Activated naive CD4-positive, alpha-beta T cell treated with anti-CD3 and anti-CD28 coated beads, Interleukin-2, amount 50 U/mL, for 16 hours (primary cell): ENCODE results near the gene SLC25A18.

Source experiments
- DNase-seq: peaks from one replicate; pipeline ENCODE4 v3.0.0-alpha.2; 2020

SLC25A18 gene

DNA sequence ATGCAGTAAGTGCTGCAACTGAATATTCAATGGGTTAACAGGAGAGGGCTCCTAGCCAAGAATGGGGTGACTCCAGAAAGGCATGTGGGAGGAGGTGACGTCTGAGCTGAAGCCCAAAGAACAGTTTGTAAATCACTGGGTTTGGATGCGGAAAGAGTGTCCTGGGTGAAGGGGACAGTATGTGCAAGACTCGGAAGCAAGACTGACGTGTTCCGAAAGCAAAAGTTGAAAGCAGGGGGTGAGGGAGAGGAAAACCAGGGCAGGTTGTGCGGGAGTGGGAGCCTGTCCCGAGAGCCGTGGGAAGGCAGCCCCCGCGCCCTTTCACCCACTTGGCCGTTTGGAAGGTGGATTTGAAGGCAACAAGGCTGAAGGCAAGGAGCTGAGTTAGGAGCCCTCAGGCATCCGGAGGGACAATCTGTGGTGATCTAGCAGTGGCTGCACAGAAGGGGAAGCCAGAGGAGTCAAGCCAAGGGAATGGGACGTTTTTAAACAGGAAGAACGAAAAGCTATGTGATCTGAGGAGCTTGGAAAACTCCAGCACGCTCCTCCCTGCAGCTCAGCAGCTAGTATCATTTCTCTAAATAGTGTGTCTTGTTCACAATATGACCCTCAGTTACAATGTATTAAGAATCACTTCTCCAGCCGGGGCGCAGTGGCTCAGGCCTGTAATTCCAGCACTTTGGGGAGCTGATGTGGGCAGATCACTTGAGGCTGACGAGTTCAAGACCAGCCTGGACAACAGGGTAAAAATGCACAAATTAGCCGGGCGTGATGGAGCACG is 7.7 kb downstream of the SLC25A18 start:
- DNase-seq, result no peak

DNA sequence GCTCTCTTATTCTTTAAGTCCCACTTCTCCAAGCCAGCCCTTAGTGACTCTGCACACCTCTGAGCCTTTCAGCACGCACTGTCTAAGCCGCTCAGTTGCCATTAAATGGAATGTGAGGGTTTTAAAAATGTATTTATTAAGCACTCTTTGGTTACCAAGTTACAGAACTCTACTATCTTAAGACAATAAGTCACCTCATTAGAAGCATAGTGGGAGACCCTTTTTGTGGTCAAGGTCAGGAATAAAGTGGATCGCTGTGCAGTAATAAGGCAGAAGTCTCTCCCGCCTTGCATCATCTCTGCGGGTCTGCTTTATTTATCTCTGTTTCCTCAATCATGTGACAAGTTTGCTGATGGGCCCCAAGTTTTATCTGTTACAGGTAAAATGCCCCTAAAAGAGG is 11.9 kb downstream of the SLC25A18 start:
- no peak for DNase-seq

DNA sequence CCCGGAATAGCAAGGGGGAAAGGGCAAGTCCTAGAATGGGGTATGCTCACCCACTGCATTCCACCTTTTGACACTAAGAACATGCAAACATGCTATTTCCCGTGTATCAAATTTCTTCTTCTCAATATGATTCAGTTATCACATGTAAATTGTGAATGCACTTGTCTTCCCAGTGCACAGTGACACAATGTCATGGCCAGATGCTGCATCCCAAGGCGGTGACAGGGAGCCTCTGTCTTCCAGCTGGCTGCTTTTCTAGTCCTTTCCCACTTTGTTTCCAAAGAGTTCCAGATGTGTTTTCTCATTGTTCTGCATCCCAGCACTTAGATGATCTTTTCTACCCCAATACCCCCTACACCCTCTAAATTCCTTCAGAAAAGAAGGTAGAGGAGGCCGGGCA is 12.4 kb downstream of the SLC25A18 start:
- DNase-seq, result no peak

DNA sequence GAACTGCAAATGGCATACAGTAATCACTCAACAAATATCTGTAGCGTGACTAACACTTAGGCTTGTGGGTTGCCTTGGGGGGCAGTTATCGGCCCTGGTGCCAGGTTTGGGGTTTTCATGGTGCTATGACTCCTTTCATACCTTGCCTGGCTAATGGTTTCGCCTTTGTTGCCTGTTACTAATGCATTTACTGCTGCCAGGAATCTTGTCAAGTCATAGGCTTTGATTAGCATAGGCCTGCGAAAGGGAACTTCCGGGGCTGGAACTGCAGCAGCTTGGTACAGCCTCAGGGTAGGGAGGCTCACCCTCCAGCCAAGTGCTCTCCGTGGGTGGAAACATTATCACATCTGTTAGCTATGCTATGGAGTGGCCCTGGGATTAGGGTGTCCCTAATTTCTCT is 13.2 kb downstream of the SLC25A18 start:
- no peak for DNase-seq

DNA sequence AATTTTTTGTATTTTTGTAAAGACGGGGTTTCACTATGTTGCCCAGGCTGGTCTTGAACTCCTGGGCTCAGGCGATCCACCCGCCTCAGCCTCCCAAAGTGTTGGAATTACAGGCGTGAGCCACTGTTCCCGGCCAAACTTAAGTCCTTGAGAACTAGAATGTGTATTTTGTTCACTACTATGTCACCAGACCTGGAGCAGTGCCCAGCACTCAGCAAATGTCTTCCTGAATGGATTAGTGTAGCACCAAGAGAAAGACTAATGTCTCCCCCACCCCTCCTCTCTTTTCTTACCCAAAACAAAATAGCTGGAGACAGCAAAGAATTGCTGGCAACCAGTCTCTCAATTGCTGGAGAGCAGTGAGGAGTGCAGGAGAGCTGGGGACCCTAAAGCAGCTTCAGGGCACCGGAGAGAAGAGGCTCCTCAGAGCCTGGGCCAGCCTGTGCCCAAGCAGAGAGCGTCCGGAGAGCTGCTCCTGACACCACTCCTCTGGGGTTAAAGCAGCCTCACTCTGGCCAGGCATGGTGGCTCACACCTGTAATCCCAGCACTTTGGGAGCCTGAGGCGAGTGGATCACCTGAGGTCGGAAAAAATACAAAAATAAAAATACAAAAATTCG is 14.9 kb downstream of the SLC25A18 start:
- no peak for DNase-seq

DNA sequence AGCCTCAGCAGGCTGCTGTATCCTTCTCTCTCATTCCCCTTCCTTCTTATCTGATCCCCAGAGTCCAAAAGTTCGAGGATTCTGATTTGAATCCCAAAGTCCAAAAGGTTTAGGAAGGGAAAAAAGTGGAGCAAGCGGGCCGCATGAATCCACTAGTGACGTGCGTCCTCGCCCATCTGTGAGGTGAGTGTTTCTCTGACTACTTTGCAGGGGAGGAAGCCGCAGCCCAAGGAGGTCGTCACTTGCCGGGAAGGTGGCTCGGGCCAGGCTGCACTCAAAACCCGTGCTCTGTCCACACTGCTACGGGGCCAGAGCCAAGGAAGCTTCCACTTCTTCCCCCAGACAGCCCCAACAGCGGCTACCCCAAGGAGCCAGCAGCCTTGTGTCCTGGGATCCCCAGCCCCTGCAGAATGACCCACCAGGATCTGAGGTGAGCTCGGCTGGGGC is 16.3 kb downstream of the SLC25A18 start:
- DNase-seq, result no peak

DNA sequence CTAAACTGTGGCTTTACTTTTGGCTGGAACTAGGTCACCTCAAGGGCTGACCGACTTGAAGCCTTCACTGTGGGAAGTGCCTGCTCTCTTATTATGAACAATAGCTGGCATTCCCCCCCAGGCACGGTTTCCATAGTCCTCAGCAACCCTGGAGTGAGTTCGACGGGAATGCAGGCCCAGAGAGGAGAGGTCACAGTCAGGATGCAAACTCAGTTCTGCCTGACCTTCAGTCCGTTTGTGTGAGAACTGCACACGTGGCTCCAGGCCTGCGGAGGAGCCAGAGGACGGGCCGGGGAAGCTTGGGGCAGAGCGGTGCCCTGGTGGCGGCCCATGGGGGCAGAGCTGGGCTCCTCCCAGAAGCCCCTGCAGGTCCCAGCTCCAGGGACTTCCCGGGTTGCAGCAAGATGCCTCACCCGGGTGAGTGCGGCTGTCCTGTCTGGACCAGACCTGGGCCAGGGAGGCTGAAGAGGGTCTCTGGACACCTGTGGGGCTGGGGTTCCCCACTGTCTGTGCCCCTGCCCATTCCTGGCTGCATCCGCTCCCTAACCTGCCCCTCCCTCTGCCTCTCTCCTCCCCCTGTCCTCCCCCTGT is 17.2 kb downstream of the SLC25A18 start:
- no peak for DNase-seq

DNA sequence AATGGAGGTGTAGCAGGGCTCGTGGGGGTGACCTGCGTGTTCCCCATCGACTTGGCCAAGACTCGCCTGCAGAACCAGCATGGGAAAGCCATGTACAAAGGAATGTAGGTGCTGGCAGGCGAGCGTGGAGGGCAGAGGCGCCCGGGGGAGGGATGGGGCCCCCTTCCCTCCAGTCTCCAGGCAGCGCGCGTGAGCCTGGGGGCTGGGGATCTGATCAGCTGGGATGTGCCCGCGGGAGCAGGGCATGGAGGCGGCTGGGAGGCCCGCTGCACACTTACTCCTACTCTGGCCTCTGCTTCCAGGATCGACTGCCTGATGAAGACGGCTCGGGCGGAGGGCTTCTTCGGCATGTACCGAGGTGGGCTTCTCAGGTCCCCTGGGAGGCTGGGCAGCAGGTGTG is 17.8 kb downstream of the SLC25A18 start:
- no peak for DNase-seq

DNA sequence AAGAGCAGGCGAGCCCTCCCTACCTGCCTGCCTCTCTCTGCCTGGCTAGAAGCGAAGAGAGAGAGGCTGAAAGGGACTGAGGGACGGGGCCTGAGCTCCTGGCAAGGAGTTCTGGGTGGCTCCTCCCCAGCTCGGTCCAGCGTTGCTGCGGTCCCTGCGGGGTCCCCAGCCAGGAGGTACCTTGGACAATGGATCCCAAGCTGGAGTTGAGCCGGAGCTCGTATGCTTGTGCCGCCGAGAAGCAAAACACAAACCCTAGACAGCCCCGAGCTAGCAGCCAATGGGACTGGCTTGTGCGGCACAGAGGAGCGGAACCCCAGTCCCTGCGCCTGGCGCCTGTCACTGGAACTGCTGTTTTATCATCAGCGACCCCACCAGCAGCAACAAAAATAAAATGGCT is 18.3 kb downstream of the SLC25A18 start:
- DNase-seq, result no peak

DNA sequence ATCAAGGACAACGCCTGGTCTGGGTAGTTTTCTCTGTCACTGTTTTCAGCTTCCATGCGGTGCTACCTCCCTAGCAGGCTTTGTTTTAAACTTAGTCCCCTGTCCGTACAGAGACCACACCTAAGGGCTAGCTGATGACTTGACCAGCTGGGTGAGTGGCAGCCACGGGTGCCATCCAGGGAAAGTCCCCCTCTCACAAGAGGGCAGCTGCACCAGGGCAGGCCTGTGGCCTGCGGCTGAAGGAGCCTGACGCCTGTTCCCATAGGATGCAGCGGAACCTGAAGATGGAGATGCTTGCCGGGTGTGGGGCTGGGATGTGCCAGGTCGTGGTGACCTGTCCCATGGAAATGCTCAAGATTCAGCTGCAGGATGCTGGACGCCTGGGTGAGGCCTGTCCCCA is 19.9 kb downstream of the SLC25A18 start:
- no peak for DNase-seq

DNA sequence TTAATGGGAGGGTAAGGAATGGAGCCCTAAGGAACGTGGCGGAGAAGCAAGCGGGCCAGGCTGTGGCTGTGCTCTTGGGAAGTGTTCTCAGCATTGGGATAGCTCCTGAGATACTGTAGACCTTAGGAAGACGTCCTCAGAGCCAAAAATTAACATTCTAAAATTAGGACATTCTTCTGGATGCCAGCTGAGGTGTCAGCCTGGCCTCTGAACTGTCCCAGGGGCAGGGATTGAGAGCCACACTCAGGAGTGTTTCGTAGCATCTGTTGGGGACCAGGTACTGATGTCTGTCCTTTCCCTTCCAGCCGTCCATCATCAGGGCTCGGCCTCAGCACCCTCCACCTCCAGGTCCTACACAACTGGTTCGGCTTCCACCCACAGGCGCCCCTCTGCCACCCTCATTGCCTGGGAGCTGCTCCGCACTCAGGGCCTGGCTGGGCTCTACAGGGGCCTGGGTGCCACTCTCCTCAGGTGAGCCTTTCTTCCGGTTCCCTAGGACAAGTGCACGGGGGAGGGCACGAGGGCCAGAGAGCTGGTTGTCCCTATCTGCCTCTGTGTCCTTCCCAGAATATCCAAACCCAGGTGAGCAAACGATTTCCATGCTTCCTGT is 23.6 kb downstream of the SLC25A18 start:
- DNase-seq, result no peak

DNA sequence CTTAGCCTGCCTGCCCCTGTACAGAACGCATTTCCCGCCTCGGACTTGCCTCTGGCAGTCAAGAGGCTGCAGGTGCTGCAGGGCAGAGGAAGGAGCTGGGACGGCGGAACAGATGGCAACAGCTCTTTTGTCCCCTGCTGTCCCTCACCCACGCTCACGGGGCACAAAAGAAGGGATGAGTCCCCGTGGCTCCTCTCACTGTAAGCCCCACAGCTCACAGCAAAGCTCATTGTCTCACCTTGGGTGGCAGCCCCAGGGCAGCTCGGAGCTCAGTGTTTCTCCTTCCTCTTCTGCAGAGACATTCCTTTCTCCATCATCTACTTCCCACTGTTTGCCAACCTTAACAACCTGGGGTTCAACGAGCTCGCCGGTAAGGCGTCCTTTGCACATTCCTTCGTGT is 24.3 kb downstream of the SLC25A18 start:
- DNase-seq, result no peak

DNA sequence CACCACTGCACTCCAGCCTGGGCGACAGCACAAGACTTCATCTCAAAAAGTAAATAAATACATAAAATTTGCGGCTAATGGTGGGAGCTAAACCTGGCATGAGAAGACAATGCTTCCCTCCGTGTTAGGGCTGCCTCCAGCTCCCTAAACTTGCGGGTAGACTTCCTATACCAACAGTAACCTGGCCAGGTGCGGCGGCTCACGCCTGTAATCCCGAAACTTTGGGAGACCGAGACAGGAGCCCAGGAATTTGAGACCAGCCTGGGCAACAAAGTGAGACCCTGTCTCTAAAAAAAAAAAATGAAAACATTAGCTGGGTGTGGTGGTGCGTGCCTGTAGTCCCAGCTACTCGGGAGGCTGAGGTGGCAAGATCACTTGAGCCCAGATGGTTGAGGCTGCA is 25.3 kb downstream of the SLC25A18 start:
- DNase-seq, result no peak

DNA sequence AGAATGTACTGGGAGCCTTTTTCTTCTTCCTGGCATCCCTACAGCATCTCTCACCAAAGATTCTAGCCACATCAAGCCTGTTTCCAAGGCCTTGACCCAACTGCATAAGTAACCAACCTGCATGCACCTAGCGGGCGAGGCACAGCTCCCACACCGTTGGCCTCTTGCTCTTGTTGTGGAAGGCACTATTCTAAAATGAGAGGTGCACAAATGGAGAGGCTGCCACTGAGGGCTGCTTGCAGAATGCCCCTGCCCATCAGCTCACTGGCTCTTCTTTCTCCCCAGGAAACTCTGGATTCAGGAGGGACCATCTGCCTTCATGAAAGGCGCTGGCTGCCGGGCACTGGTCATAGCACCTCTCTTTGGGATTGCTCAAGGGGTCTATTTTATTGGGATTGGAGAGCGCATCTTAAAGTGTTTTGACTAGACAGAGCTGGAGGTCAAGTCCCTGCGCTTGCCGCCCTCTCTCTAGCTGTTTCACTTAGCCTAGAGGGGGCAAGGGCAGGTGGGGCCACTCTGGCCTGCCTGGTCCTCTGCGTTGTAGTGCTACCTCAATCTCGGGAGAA is 26.6 kb downstream of the SLC25A18 start:
- no peak for DNase-seq

DNA sequence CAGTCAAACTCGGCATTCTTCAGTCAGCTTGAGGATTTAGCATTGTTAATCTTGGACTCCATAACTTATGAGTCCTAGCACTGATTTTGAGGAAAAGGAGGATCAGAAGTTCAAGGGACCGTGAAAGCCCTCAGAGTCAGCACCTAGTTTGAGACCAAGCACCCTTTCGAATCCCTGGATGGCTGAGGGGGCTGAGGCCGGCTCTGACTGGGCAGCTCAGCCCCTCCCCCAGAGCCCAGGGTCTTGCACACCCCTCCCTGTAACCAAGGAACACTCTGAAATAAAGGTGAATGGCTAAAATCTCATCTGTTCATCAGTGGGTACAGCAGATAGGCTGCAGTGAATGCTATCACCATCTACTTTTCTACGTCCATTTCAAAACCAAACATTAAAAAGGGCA is 27.3 kb downstream of the SLC25A18 start:
- DNase-seq, result no peak

DNA sequence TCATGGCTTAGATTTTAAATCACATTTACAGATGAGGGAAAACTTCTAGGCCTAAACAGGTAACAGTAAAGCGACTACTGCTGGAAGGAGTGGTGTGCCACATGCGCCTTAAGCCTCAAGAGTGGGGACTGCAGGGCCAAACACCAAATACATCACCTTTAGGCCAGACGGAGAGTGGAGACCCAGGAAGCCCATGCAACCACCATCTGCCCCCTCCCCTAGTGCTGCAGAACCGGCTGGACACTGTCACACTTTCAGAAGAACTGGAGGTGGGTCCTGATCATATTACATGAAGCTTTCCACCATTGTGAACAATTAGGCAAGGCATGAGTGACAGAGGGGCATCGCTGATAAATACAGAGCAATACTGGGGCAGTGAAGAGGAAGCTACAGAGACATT is 28.9 kb downstream of the SLC25A18 start:
- DNase-seq, result no peak

DNA sequence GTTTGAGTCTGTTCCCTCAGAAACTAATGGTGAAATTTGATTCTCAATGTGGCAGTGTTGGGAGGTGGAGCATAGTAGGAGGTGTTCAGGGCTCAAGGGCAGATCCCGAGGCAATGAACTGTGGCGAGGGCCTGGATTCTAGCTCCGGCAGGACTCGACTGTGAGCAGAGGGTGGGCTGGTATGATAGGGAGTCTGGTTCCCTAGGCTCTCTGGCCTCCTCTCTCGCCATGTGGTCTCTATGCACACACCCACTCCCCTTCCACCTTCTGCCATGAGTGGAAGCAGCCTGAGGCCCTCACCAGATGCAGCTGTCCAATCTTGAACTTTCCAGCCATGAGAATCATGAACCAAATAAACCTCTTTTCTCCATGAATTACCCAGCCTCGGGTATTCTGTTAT is 32.9 kb downstream of the SLC25A18 start:
- DNase-seq, result no peak

DNA sequence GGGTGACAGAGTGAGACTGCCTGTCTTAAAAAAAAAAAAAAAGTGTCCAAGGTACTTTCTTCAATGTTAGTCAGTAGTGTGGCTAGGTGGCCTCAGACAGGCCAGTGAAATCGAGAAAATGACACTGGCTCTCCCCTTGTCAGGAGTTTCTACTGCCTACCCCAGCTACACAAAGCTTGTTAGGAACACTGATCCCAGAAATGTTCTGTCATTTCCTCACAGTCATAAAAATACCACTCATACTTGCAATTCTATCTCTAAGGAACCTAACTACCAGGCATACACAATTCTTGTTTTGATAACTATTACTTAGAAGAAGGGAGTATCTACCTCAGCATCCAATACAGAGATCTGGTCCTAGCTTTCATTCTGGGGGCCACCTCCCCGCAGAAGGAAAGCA is 33.9 kb downstream of the SLC25A18 start:
- DNase-seq, result no peak

DNA sequence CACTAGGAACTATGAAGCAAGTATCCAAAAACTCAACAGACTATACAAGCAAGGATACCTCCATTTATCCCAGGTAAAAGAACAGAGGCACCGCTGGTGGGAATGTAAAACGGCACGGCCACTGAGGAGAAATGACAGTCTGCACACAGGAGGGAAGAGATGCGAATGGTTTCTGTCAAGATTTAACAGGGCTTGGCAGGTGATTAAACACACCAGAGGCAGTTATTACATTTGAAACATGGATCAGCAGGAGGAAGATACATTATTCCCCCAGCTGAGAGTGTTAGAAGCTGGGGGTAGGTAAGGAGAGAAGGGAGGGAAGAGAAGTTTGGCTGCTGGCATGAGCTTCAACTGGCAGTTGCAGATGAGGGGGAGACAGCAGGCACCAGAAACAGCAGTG is 35.0 kb downstream of the SLC25A18 start:
- DNase-seq, result no peak

DNA sequence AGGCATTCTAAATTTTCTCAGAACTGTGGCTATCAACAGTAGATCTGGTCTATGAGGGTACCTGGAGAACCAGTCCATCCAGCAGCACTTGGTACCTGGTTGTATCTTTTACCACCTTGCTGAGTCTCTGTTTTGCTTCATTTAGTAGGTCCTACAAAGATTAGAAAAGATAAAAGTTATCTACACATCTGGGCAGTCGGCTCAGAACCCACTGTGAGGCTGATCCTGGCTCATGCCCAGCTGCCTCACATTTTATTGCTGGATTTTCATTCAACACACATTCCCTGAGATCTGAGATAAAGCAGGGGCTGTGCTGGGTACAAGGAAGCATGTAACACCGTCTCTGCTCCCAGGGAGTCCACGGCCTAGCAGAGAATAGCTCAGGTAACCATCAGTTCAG is 37.7 kb downstream of the SLC25A18 start:
- DNase-seq, result no peak

DNA sequence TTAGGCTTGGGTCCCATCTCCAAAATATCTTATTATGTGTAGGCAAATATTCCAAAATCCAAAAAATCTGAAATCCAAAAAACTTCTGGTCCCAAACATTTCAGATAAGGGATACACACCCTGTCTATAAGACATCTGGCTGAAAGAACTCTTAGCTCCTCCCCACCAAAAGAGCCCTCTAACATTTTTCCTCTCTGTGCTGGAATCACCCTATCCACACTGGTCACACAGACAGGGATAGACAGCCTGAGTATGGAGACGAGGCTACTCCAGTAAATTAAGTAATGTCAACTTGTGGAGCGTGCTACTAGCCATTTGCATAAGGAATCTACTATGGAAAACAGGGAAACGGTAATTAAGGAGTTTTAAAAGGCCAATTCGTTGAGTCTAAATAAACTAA is 40.4 kb downstream of the SLC25A18 start:
- no peak for DNase-seq

DNA sequence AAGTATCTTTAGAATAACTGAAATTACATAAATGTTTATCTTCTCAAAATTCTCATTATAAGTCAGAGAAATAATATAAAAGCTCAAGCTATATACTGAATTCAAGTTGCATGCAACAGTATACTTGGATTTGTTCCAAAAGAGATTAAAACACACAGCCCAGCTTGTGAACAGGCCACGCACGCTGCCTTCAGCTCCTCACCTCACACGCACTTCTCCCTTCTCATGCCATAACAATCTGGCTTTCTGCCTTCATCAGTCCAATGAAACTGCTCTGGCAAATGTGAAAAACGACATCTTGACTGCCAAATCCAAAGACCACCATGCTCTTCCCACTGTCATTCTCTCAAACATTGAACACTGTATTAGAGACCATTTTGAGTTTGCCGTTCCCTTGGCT is 43.2 kb downstream of the SLC25A18 start:
- no peak for DNase-seq

DNA sequence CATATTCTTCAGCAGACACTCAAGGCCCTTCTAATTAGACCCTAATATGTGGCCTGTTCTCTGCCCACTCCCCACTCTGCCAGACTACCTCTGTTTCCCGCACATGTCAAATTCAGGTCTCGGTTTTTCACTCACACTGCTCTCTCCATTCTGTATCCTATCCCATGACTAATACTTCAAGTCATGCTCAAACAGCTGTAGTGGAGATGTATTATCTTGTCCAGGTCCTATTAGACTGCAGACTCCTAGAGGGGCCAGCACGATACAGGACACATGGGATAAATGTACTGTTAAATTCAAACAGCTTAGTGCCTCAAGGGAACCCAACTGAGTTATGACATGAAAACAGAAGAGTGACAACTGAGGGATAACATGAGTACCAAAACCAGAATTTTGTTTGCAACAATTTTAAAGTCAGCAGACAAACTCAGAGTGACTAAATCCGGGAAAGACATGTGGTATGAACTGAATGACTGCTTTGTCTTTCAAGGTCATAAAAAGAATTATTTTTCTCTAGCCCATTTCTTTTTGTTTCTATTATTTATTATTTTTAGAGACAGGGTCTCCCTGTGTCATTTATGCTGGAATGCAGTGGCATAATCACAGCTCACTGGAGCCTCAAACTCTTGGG is 44.7 kb downstream of the SLC25A18 start:
- DNase-seq, result no peak
